ENCODE results near the gene TRMT10C. TPM values are rescaled to one million over a fixed set of nuclear protein-coding genes. Genes with fewer than 3 reads are reported as not detected.

The TRMT10C gene
- total RNA-seq, 2 donors from 2014 or later: 11.6 to 20.5 TPM

DNA sequence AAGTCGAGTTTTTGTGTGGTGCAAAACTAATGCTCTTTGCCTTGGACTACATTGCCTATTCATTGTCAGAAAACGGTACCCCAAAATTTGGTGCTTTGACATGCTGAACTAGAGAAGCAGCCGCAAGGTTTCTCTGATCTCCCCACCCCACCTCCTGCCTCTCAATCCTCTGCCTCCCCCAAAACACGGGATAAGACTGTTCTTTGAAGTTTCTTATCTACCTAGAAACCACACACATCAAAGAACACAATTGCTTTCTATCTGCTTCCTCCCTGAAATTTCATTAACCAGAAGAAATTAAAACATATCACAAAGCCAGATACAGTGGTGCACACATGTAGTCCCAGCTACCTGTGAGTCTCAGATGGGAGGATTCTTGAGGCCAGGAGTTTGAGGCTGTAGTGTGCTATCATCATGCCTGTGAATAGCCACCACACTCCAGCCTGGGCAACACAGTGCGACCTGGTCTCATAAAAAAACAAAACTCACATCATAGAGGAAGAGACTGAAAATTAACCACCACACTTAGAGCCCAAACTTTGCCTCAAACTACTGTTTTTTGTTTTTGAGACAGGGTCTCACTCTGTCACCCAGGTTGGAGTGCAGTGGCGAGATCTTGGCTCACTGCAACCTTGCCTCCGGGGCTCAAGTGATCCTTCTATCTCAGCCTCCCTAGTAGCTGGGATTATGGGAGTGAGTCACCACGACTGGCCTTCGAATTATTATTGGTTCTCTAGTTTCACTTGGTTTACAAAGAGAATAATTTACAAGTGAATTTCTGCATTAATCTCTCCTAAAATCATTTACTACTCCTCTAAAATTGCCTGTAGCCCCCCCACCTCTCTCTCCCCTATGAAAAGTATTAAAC lies 9.6 kb downstream of the TRMT10C start:
- Histone ChIP-seq H3K4me3 (no peak overlapping the region), H3K36me3 (peaks cover 7% of the 10 kb centered on the region), H3K27ac (no peak overlapping the region), H3K9me3 (no peaks in the 10 kb centered on the region), H3K27me3 (replicated peaks; ENCODE audit: insufficient read depth) (no peaks in the 10 kb centered on the region), H3K4me1 (ENCODE audit: control insufficient read depth in 1 of 2, low read depth in 2 of 2) (peaks cover 12 to 19% of the 10 kb centered on the region in 2 donors)
- no peak for ATAC-seq (ENCODE audit: insufficient number of reproducible peaks, low FRiP score, low read depth)
- TF ChIP-seq, protein P1, sequence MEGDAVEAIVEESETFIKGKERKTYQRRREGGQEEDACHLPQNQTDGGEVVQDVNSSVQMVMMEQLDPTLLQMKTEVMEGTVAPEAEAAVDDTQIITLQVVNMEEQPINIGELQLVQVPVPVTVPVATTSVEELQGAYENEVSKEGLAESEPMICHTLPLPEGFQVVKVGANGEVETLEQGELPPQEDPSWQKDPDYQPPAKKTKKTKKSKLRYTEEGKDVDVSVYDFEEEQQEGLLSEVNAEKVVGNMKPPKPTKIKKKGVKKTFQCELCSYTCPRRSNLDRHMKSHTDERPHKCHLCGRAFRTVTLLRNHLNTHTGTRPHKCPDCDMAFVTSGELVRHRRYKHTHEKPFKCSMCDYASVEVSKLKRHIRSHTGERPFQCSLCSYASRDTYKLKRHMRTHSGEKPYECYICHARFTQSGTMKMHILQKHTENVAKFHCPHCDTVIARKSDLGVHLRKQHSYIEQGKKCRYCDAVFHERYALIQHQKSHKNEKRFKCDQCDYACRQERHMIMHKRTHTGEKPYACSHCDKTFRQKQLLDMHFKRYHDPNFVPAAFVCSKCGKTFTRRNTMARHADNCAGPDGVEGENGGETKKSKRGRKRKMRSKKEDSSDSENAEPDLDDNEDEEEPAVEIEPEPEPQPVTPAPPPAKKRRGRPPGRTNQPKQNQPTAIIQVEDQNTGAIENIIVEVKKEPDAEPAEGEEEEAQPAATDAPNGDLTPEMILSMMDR (IDR thresholded peaks at IDR 0.05): no peak
- DNase-seq (ENCODE audit: low spot score): no peak

DNA sequence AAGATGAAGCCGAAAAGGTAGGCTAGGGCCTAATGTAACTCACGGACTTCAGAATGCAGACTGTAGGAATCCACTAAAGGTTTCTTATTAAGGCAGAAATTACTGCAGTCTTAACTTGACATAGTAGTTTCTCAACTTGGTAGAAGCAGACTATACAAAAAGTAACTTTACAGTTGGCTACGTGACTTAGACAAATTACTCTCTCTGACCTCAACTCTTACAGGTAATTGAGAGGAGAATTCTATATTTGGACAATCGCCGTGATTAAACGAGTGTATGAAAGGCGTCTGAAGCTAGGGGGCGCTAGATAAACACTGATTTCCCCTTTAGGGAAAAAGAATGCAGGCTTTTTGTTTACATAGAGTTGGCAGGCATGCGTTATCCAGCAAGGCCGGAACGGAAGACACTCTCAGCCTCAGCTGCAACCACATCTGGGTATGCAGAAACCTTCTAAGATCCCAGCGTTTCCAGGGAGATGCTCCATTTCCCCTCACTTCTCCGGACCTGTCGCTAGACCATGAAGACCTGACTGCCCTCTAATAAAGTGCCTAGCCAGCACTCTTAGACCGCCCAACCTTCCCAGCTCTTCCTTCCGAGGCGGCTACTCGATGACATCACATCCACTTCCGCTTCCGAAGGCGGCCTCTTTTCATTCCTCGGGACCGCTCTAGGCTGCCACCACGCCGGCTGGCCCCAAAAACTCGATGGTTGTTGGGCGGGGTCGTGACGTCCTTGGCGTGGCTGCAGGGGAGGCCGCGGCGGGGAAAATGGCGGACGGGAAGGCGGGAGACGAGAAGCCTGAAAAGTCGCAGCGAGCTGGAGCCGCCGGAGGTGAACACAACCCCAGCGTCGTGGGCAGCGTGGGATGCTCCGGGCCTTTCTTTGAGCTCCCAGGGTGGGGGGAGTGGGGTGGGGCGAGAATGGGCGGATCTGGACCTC lies 12.1 kb downstream of the TRMT10C start, which contains the start of gene PCNP:
PCNP (plus strand) TSS at position 732 of the 939 bp plus-strand sequence; CDS start at position 768, 36 bp downstream.
- peak; percentile 99 for ATAC-seq (ENCODE audit: insufficient number of reproducible peaks, low FRiP score, low read depth)
- Histone ChIP-seq H3K36me3 (peaks cover 5% of the 10 kb centered on the region), H3K4me1 (ENCODE audit: control insufficient read depth in 1 of 2, low read depth in 2 of 2) (peaks cover 26 to 42% of the 10 kb centered on the region in 2 donors), H3K9me3 (no peaks in the 10 kb centered on the region), H3K27me3 (replicated peaks; ENCODE audit: insufficient read depth) (no peaks in the 10 kb centered on the region), H3K4me3 (peak within 1 kb of the TSS; percentile 98), H3K27ac (peak within 1 kb of the TSS; percentile 91 to 98)
- peak; percentile 97 for DNase-seq (ENCODE audit: low spot score)
- TF ChIP-seq, protein P1 (IDR thresholded peaks at IDR 0.05): peak; percentile 83

DNA sequence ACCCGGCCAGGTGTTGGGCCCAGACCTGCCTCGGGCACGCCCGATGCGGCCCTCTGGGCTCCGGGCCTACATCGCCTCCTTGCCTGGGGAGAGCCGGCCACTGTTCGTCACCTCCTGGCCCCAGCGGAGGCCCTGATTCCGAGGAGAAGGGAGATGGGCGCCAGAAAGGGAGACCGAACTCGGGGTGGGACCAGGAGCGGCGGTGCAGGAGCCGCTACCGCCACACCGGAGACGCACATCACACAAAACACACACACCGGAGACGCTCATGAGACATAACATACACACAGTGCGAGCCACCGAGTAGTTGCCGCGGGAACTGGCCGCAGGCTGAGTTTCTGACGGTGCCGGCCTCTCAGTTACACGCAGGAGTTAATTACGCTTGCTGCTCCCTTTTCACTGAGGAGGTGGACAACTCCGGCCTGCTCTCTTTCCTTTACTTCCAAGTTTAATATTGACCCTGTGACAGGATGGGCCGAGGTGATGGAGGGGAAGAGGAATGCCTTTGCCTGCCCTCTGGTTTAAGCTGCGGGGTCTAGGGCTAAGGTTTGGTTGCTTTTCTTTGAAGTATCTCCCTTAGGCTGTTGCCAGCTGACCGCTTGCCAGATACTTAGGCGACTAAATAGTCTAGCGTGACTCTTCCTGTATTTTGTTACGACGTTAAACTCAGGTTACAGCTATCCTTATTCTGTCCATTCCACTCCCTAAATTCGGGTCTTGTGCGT lies 12.9 kb downstream of the TRMT10C start:
- Histone ChIP-seq H3K4me1 (ENCODE audit: control insufficient read depth in 1 of 2, low read depth in 2 of 2) (peaks cover 34 to 50% of the 10 kb centered on the region in 2 donors), H3K4me3 (peak overlapping the region; percentile 98), H3K27ac (peak overlapping the region; percentile 91 to 98), H3K36me3 (peaks cover 5% of the 10 kb centered on the region), H3K27me3 (replicated peaks; ENCODE audit: insufficient read depth) (no peaks in the 10 kb centered on the region), H3K9me3 (no peaks in the 10 kb centered on the region)
- TF ChIP-seq, protein P1 (IDR thresholded peaks at IDR 0.05): no peak
- DNase-seq (ENCODE audit: low spot score) (peak; percentile 9), ATAC-seq (ENCODE audit: insufficient number of reproducible peaks, low FRiP score, low read depth) (peak; percentile 17)

DNA sequence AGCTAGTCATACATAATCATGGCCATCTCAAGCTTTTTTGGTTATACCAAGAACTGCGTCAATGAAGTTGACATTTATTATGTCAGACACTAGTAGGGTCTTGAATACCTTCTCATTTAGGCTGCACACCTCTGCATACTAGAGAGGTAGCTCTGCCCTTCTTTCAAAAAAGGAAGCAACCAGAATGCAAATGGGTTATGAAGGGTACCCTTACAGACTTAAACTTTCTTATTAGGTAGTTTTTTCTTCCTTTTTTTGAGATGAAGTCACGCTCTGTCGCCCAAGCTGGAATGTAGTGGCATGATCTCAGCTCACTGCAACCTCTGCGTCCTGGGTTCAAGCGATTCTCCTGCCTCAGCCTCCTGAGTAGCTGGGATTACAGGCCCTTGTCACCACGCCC lies 15.6 kb downstream of the TRMT10C start:
- no peak for ATAC-seq (ENCODE audit: insufficient number of reproducible peaks, low FRiP score, low read depth)
- no peak overlapping the region for H3K27ac ChIP-seq
- no peak overlapping the region for H3K4me3 ChIP-seq
- H3K9me3 ChIP-seq: no peaks in the 10 kb centered on the region
- peaks cover 5% of the 10 kb centered on the region for H3K36me3 ChIP-seq
- TF ChIP-seq, protein P1 (IDR thresholded peaks at IDR 0.05): no peak
- peaks cover 45 to 72% of the 10 kb centered on the region in 2 donors for H3K4me1 ChIP-seq (ENCODE audit: control insufficient read depth in 1 of 2, low read depth in 2 of 2)
- no peak for DNase-seq (ENCODE audit: low spot score)
- no peaks in the 10 kb centered on the region for H3K27me3 ChIP-seq (replicated peaks; ENCODE audit: insufficient read depth)

Data from thoracic aorta (tissue), 2 donors.